Limb (tissue), 2 donors: ENCODE data around the gene TSPAN10.
"Not testable (repeated sequence)": the region's sequence is repeated elsewhere in the genome, so short reads cannot be mapped to it uniquely, and the experiment has no call there.

ENCODE experiments used
- DNase-seq, 2 donors: peaks; one replicate each; pipeline ENCODE4 v3.0.0-alpha.2; 2016; ENCODE audit errors: extremely low spot score in 2 of 2

The TSPAN10 gene

GRCh38 chr17:81636505-81637288 lies at the start of gene TSPAN10, which contains the start of gene NPLOC4:
TSPAN10 (plus strand) TSS chr17:81637196; CDS start chr17:81642413, 5,217 bp downstream.
NPLOC4 (minus strand) TSS chr17:81637112; CDS start chr17:81636930, 182 bp downstream.
- peak; percentile 87 to 94 for DNase-seq

DNA sequence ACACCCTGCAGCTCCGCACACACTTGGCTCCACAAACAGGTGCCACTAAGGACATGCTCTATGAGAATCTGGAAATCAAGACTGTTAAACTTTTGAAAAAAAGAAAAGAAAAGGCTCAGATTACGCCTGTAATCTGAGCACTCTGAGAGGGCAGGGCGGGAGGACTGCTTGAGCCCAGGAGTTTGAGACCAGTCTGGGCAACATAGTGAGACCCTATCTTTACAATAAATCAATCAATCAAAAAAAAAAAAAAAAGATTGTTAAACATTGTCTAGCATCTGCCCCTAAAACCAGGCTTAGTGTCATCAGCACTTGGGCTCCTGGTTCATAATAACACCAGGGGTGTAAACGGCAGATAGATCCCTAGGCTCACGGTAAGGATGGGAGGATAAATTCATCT lies 47.4 kb upstream of the TSPAN10 start:
- DNase-seq, result no peak

GRCh38 chr17:81590121-81590520 lies 46.9 kb upstream of the TSPAN10 start:
- DNase-seq, result no peak

DNA sequence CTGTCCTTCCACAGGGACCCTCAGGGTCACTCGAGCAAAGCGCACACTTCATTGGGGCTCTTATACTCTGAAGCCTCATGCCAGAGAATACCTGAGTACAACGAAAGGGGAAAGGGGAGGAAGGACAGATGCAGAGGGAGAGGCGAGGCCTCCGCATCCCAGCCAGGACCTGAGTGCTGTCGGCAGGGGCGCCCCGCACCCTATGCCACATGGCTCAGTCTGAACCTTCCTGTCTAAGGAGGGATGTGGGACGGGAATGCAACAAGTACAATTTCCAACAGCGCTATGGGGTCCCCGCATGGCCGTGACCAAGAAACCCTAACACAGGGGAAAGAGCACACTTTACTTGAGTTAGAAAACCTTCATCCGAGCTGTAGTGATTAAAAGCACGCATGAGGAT lies 45.0 kb upstream of the TSPAN10 start:
- no peak for DNase-seq

DNA sequence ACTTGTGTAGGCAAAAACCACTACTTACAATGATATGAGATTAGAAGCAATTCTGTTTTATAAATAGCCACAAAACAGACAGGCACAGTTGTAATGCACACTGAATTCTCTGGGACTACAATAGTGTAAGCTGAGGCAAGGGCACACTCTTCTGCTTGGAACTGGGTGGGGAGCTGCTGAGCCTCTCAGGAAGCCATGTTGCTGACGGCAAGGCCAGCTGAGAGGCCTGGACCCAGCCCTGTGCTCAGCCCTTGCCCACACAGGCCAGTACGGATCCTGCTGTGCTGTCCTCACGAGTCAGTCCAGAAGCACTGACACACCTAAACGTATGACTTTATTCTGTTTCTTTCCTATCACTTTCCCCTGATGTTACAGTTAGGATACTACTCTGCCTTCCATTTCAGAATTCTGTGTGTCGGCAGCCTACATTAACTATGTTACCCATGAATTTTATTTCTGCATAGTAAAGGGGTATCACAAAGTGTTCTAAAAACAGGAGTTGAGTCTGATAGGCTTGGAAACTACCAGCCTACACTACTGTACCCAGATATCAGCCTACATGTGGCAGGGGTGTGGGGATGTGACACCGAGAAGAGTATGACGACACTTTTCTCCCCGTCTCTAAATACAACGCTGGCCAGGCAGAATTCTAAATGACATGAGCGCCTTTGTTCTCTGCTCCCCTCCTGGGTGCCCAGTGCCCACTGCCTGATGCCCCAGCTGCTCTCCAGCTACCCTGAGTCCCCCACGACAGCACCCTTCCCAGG lies 43.7 kb upstream of the TSPAN10 start:
- no peak for DNase-seq

DNA sequence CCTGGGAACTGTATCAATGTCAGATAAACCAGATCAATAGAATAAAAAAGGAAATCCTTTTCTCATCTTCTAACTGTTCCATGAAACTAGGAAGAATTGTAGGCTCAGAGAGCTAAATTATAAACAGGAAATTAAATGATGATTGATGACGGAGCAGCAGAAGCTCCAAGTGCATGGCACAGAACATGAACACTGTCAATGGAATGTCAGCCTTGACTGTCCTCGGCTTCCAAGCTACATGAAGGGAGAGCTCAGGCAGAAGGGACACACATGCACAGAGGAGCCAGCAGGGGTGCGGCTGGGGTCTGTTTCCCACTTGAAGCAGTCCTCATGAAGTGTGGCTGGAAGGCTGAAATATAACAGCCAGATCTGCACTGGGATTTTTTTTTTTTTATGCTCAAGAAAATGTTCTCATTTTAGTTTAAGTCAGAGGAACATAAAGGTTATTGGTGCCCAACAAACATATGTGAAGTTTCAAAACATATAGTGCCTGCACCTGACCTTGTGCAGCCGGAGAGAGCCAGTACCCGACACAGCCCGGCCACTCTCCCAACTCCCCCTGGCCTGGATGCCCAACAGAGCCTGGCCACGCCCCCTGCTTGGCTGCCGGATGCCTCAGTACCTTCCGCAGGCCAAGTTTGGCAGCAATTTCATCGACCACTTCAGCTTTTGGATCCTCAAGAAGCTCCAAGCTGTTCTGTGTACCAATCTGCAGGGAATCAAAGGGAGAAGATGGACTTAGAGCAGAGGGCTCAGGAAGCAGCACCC lies 37.1 kb upstream of the TSPAN10 start:
- no peak for DNase-seq

DNA sequence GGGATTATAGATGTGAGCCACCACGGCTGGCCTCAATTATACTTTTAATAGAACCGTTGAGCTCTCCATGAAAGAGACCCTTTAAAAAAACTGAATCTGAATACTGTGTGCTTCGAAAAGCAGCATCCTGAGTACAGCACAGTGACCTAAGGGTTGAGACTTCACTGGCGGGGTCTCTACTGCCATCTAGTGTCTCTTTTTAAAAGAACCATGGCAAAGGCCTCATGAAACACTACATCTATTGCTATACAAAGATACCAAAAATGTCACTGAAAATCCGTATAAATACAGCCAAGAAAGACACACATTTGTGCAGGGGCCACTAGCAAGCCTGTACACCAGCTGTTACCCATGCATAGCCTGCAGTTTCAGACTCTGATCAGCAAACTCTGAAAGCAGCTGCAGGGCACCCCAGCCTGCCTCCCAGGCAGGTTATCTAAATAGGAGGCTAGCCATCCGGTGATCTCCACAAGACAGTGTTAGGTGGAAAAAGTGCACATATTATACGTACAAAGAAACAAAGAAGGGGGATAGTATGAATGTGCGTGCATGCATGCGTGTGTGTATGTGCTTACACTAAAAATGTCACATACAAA lies 35.4 kb upstream of the TSPAN10 start:
- peak; percentile 47 to 87 for DNase-seq

DNA sequence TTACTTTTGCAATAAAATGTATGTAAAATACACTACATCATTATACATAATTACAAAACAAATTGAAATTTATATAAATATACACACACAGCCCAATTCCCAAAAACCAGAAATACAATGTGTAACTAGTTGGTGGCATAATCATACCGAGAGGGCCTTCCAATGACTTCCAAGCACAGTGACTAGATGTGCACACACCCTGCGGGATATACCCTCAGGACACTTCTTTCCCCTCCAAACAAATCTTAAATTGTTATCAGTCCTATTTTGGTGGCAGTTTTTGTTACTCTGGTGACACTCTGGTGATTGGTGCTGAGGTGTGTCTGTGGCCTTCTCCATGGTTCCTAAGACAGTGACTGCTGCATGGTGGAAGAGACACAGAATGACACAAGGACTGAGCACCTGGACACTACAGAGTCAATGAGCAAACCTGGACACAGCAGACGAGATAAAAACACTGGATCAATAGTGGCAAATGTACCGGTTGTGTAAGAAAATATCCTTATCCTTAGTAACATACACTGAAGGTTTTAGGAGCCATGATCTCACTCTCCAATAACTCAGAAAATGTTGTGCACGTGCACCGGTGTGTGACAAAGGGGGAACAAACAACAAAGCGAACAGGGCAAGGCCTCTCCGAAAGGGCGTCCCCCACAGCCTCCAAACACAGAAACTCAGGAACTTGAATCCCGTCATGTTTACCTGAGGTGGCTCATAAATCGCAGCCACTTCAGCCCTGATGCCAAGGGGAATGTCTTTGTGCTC lies 33.0 kb upstream of the TSPAN10 start:
- no peak for DNase-seq

DNA sequence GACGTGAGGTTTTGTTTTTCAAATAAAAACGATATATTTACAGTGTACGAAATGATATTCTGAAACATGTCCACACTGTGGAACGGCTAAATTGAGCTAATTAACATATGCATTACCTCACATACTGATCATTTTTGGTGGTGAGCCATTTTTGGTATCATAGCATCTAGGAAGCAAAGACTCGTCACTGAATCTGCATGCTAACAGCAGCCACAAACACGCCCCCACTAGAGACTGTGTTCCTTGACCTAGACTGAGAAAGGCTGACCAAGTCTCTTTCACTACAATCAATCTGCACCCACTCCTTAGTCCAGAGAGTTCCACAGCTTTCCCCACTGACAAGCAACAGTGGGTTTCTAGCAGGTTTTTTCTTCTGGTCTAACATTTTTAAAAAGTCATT lies 29.6 kb upstream of the TSPAN10 start:
- DNase-seq, result no peak

GRCh38 chr17:81608082-81608481 lies 28.9 kb upstream of the TSPAN10 start:
- no peak for DNase-seq

- no peak for DNase-seq
These were observed 28.4 kb upstream of the TSPAN10 start for GRCh38 chr17:81608605-81609004.

- no peak for DNase-seq
These were observed 27.3 kb upstream of the TSPAN10 start for GRCh38 chr17:81609541-81610311.

DNA sequence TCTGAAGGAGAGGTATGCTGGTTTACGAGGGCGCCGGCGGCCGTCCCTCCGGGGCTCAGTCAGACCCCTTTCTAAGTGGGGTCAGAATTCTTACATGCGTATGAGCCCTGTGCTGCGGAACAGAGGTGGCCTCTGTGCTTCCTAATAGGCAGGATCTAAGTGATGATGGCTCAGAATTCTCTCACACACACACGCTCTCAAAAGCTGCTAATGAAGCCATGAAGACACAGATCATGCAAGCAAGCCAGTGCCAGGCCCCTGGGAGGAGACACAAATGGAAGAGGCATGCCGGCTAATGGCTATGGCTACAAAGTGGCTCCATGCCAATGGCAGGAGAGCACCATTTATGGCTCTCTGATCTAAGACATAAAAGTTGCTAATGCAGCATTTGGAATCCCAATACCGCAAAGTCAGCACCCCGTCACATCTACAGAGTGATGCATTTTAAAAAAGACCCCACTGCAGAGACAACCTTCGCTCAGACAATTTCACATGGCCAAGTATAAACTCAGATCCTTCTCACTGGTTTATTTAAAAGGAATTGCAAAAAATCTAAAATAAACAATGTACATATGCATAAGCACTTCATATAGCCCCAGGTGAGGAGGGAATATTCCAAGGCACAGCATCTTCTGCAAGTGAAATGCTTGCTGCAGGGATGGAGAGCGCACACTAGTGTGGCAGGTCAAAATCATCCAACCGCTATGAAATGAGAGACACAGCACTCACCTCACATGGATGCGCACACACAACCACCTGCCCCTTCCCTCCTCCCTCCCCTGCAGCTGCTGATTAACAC lies 24.6 kb upstream of the TSPAN10 start:
- DNase-seq, result peak in 1 of 2 donors; percentile 34

GRCh38 chr17:81615401-81615930 lies 21.5 kb upstream of the TSPAN10 start:
- DNase-seq, result no peak

DNA sequence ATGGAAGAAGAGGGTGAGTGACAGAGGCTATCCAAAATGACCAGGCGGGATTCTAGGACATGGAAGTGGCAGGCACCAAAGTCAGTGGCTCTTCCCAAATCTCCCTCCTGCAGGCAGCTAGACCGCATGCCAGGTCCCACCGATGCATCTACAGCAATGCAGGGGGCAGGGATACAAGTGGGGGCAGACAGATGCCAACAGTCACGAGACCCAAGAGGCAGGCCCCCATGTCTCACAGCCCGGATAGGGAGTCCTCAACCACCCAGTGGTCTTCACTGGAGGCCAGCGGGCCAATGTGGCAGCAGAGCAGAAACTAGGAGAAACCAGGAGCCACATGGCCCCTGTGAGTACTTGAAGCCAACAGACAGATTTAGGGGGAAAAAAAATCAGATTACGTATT lies 20.1 kb upstream of the TSPAN10 start:
- DNase-seq, result no peak

GRCh38 chr17:81618307-81618706 lies 18.7 kb upstream of the TSPAN10 start:
- DNase-seq, result not testable (repeated sequence)

DNA sequence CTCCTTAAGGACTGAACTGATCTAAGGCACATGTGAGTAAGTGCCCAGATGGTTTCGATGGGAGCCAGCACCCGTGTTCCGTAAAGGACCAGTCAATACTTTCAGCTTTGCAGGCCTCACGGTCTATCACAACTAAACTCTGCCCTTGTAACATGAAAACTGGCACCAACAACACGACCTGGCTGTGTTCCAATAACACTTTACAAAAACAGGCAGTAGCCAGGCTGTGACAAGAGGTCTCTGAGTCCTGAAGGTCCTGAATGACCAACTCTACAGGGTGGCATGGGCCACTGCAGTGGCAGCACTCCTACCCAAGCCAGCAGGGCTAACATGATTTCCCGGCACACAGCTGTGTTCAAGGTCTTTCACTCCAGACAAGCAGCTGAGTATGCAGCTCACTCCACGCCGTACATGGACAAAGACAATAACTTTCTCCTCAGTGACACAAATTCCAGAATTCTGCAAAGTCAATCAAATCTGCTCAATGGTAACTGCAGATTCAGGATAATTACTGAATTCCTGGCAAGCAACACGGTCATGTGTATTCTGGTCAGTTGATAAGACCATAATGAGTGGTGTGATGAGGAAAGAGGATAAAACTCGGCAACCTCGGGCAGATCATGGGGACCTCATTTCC lies 15.4 kb upstream of the TSPAN10 start:
- no peak for DNase-seq

DNA sequence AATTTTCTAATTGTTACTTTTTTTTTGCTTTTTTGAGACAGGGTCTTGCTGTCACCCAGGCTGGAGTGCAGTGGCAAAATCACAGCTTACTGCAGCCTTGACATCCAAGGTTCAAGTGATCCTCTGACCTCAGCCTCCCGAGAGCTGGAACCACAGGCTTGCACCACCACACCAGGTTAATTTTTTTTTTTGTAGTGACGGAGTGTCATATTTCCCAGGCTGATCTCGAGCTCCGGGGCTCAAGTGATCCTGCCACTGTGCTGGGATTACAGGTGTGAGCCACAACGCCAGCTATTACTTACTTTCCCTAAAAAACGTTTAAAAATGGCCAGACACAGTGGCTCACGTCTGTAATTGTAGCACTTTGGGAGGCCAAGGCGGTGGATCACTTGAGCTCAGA lies 6.7 kb upstream of the TSPAN10 start:
- DNase-seq, result no peak
